GM23338 (cell line): ENCODE results near the gene CLASP2. TPM values are rescaled to one million over a fixed set of nuclear protein-coding genes. Genes with fewer than 3 reads are reported as not detected.

Experiments used
- ATAC-seq: fragments of 200-7000 bp; cut with Tn5 transposase; 3 replicates; pipeline ENCODE4 v1.9.1; 2020
- DNase-seq: peaks from one replicate; pipeline ENCODE4 v3.0.0-alpha.2; 2015; ENCODE audit warnings: low spot score
- H2AFZ ChIP-seq: fragments of 200-600 bp; sonication (generic); 2 replicates; pipeline ENCODE4 v1.8.0; 2016; ENCODE audit warnings: antibody characterized with exemption, mild to moderate bottlenecking, moderate library complexity
- H3F3A ChIP-seq: fragments of 200-600 bp; sonication (generic); replicated peaks from 2 replicates; pipeline ENCODE4 v1.8.0; 2017; ENCODE audit warnings: antibody characterized with exemption, mixed run types, low read depth
- H3K27ac ChIP-seq: fragments of 200-600 bp; sonication (generic); 2 replicates; pipeline ENCODE4 v1.6.1; 2016; ENCODE audit warnings: low read depth
- H3K27me3 ChIP-seq: fragments of 200-600 bp; sonication (generic); 2 replicates; pipeline ENCODE4 v1.8.0; 2016; ENCODE audit warnings: mild to moderate bottlenecking, mixed run types, moderate library complexity; ENCODE audit not compliant: insufficient read depth
- H3K36me3 ChIP-seq: fragments of 200-600 bp; sonication (generic); 2 replicates; pipeline ENCODE4 v1.8.0; 2016; ENCODE audit warnings: mild to moderate bottlenecking; ENCODE audit not compliant: insufficient read depth
- H3K4me1 ChIP-seq: fragments of 200-600 bp; sonication (generic); 2 replicates; pipeline ENCODE4 v1.8.0; 2016; ENCODE audit warnings: mild to moderate bottlenecking, moderate library complexity; ENCODE audit not compliant: insufficient read depth
- H3K4me2 ChIP-seq: fragments of 200-600 bp; sonication (generic); 2 replicates; pipeline ENCODE4 v1.7.1; 2017; ENCODE audit warnings: mixed run types
- H3K4me3 ChIP-seq: fragments of 200-600 bp; sonication (generic); 2 replicates; pipeline ENCODE4 v1.6.1; 2016; ENCODE audit warnings: mixed run types
- H3K79me2 ChIP-seq: fragments of 200-600 bp; sonication (generic); replicated peaks from 2 replicates; pipeline ENCODE4 v1.8.0; 2017; ENCODE audit warnings: mild to moderate bottlenecking; ENCODE audit not compliant: insufficient read depth
- H3K9me2 ChIP-seq: fragments of 200-600 bp; sonication (generic); 2 replicates; pipeline ENCODE4 v1.8.0; 2017; ENCODE audit not compliant: insufficient read depth
- H4K20me1 ChIP-seq: fragments of 200-600 bp; sonication (generic); replicated peaks from 2 replicates; pipeline ENCODE4 v1.8.0; 2017; ENCODE audit warnings: mild to moderate bottlenecking; ENCODE audit not compliant: insufficient read depth
- H3K27ac Mint-ChIP-seq: 2 replicates; pipeline ENCODE4 v1.8.0; 2020; ENCODE audit warnings: inconsistent platforms, mild to moderate bottlenecking, moderate library complexity, mixed read lengths
- H3K27me3 Mint-ChIP-seq: 3 replicates; pipeline ENCODE4 v1.8.0; 2022; ENCODE audit warnings: low read depth, mild to moderate bottlenecking, moderate library complexity, mixed read lengths, inconsistent platforms; ENCODE audit not compliant: insufficient read depth, poor library complexity
- H3K36me3 Mint-ChIP-seq: 3 replicates; pipeline ENCODE4 v1.8.0; 2021; ENCODE audit warnings: low read depth, mild to moderate bottlenecking, inconsistent platforms, moderate library complexity, mixed read lengths
- H3K4me1 Mint-ChIP-seq: 3 replicates; pipeline ENCODE4 v1.8.0; 2020; ENCODE audit warnings: mild to moderate bottlenecking, inconsistent platforms, mixed read lengths
- H3K4me3 Mint-ChIP-seq: 3 replicates; pipeline ENCODE4 v1.8.0; 2021; ENCODE audit warnings: moderate library complexity, mild to moderate bottlenecking, inconsistent platforms, mixed read lengths
- H3K9me3 Mint-ChIP-seq: 3 replicates; pipeline ENCODE4 v1.8.0; 2020; ENCODE audit warnings: moderate library complexity, mild to moderate bottlenecking, inconsistent platforms, mixed read lengths
- CREB1 ChIP-seq: fragments of 250-450 bp; sonication (Bioruptor Pico); IDR thresholded peaks from 2 replicates; pipeline ENCODE4 v1.5.0; 2020; ENCODE audit warnings: low read depth, mild to moderate bottlenecking, moderate library complexity
- EZH2 ChIP-seq: fragments of 200-600 bp; sonication (generic); IDR thresholded peaks from one replicate; pipeline ENCODE4 v1.8.0; 2017; ENCODE audit warnings: antibody characterized with exemption, mild to moderate bottlenecking, low read depth; ENCODE audit not compliant: unreplicated experiment
- JUNB ChIP-seq: IDR thresholded peaks from one replicate; pipeline ENCODE4 v1.6.1; 2016; ENCODE audit warnings: antibody characterized with exemption; ENCODE audit not compliant: unreplicated experiment
- NANOG ChIP-seq: IDR thresholded peaks from 2 replicates; pipeline ENCODE4 v1.6.1; 2016; ENCODE audit warnings: antibody characterized with exemption, borderline replicate concordance
- POLR2AphosphoS5 ChIP-seq: IDR thresholded peaks from 2 replicates; pipeline ENCODE4 v1.6.1; 2016; ENCODE audit warnings: antibody characterized with exemption, low read depth
- REST ChIP-seq: IDR thresholded peaks from one replicate; pipeline ENCODE4 v1.6.1; 2018; ENCODE audit warnings: antibody characterized with exemption; ENCODE audit not compliant: unreplicated experiment
- STAT1 ChIP-seq: IDR thresholded peaks from one replicate; pipeline ENCODE4 v1.6.1; 2016; ENCODE audit warnings: antibody characterized with exemption; ENCODE audit not compliant: unreplicated experiment
- ZNF114 ChIP-seq: fragments of 250-450 bp; sonication (Bioruptor Pico); IDR thresholded peaks from 2 replicates; pipeline ENCODE4 v1.5.0; 2020; ENCODE audit warnings: mild to moderate bottlenecking, moderate library complexity
- ZNF331 ChIP-seq: fragments of 250-450 bp; sonication (Bioruptor Pico); IDR thresholded peaks from 2 replicates; pipeline ENCODE4 v1.5.0; 2020; ENCODE audit warnings: low read depth, mild to moderate bottlenecking, moderate library complexity
- polyA plus RNA-seq: library from polyadenylated mRNA; unstranded; fragments of >200 nt; fragmentation: Nextera tagmentation; extraction: Ambion mirVana; gene quantifications from 2 replicates; pipeline ENCODE4 v1.2.1, GENCODE V29; 2016
- total RNA-seq: library from RNA; depleted of rRNA; stranded (reverse); fragments of >200 nt; shearing (Covaris generic); gene quantifications from 2 replicates; pipeline ENCODE4 v1.2.3, GENCODE V29; 2014
- TF ChIP-seq, protein P1 (sequence below): IDR thresholded peaks from 2 replicates; pipeline ENCODE4 v1.6.1; 2016; ENCODE audit warnings: antibody characterized with exemption
- TF ChIP-seq, protein P2 (sequence below), 2 experiments: fragments of 200-600 bp in 1 of 2; sonication (generic) in 1 of 2; conservative IDR thresholded peaks; 2 replicates each; pipeline versions ENCODE4 v1.5.1 to v1.6.1; 2016 to 2017; ENCODE audit warnings: antibody characterized with exemption in 2 of 2, low read depth in 2 of 2, mild to moderate bottlenecking in 2 of 2, moderate library complexity in 1 of 2
- TF ChIP-seq, protein P3 (sequence below): fragments of 250-450 bp; sonication (Bioruptor Pico); IDR thresholded peaks from 2 replicates; pipeline ENCODE4 v1.5.0; 2020; ENCODE audit warnings: mild to moderate bottlenecking, moderate library complexity

The CLASP2 gene
- total and polyA plus RNA-seq, 2 experiments from 2014 or later = 12.8 to 74.6 TPM

DNA sequence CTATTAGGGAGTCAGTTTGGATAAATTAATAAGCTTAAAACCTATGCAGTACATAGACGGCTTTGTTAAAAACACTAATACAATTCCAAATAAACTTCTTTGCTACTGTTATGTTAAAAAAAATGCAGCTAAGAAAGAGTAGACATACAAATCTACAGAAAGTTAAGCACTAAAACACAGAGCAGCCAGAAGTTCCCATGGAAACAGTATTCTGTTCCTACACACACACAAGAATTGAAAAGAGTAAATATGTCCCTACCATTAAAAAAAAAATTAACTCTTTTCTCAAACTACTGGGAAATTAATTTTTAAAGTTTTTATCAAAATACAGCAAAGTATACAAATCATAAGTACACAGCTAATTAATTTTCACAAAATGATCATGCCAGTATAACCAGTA, 71.6 kb downstream of the CLASP2 start:
- no peaks in the 10 kb centered on the region for H4K20me1 ChIP-seq
- H3K79me2 ChIP-seq = peaks cover 22% of the 10 kb centered on the region; the same call in 1 of the 2 replicates
- H2AFZ ChIP-seq = no peak overlapping the region
- H3K9me2 ChIP-seq = no peaks in the 10 kb centered on the region
- Mint-ChIP-seq H3K27ac (no peak overlapping the region), H3K27me3 (no peaks in the 10 kb centered on the region), H3K9me3 (no peaks in the 10 kb centered on the region; the same call in 2 of the 3 replicates), H3K4me1 (peaks cover 34% of the 10 kb centered on the region), H3K4me3 (no peak overlapping the region), H3K36me3 (no peaks in the 10 kb centered on the region)
- no peaks in the 10 kb centered on the region for H3F3A ChIP-seq
- no peak overlapping the region for H3K27ac ChIP-seq
- ATAC-seq = no peak
- H3K4me3 ChIP-seq = no peak overlapping the region
- H3K36me3 ChIP-seq = no peaks in the 10 kb centered on the region
- no peaks in the 10 kb centered on the region for H3K27me3 ChIP-seq
- H3K4me1 ChIP-seq = peaks cover 30% of the 10 kb centered on the region
- no peak overlapping the region for H3K4me2 ChIP-seq
- no peak for DNase-seq
- TF ChIP-seq, protein P1, sequence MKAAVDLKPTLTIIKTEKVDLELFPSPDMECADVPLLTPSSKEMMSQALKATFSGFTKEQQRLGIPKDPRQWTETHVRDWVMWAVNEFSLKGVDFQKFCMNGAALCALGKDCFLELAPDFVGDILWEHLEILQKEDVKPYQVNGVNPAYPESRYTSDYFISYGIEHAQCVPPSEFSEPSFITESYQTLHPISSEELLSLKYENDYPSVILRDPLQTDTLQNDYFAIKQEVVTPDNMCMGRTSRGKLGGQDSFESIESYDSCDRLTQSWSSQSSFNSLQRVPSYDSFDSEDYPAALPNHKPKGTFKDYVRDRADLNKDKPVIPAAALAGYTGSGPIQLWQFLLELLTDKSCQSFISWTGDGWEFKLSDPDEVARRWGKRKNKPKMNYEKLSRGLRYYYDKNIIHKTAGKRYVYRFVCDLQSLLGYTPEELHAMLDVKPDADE = no peak
- TF ChIP-seq POLR2AphosphoS5 (no peak), NANOG (no peak), STAT1 (no peak), CREB1 (no peak), JUNB (no peak), ZNF114 (no peak), EZH2 (no peak), REST (no peak), ZNF331 (CRISPR knock-in tag) (no peak)
- TF ChIP-seq, protein P2, sequence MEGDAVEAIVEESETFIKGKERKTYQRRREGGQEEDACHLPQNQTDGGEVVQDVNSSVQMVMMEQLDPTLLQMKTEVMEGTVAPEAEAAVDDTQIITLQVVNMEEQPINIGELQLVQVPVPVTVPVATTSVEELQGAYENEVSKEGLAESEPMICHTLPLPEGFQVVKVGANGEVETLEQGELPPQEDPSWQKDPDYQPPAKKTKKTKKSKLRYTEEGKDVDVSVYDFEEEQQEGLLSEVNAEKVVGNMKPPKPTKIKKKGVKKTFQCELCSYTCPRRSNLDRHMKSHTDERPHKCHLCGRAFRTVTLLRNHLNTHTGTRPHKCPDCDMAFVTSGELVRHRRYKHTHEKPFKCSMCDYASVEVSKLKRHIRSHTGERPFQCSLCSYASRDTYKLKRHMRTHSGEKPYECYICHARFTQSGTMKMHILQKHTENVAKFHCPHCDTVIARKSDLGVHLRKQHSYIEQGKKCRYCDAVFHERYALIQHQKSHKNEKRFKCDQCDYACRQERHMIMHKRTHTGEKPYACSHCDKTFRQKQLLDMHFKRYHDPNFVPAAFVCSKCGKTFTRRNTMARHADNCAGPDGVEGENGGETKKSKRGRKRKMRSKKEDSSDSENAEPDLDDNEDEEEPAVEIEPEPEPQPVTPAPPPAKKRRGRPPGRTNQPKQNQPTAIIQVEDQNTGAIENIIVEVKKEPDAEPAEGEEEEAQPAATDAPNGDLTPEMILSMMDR (conservative IDR thresholded peaks at IDR 0.05; ENCODE audit: low read depth in 2 of 2) = no peak
- TF ChIP-seq, protein P3, sequence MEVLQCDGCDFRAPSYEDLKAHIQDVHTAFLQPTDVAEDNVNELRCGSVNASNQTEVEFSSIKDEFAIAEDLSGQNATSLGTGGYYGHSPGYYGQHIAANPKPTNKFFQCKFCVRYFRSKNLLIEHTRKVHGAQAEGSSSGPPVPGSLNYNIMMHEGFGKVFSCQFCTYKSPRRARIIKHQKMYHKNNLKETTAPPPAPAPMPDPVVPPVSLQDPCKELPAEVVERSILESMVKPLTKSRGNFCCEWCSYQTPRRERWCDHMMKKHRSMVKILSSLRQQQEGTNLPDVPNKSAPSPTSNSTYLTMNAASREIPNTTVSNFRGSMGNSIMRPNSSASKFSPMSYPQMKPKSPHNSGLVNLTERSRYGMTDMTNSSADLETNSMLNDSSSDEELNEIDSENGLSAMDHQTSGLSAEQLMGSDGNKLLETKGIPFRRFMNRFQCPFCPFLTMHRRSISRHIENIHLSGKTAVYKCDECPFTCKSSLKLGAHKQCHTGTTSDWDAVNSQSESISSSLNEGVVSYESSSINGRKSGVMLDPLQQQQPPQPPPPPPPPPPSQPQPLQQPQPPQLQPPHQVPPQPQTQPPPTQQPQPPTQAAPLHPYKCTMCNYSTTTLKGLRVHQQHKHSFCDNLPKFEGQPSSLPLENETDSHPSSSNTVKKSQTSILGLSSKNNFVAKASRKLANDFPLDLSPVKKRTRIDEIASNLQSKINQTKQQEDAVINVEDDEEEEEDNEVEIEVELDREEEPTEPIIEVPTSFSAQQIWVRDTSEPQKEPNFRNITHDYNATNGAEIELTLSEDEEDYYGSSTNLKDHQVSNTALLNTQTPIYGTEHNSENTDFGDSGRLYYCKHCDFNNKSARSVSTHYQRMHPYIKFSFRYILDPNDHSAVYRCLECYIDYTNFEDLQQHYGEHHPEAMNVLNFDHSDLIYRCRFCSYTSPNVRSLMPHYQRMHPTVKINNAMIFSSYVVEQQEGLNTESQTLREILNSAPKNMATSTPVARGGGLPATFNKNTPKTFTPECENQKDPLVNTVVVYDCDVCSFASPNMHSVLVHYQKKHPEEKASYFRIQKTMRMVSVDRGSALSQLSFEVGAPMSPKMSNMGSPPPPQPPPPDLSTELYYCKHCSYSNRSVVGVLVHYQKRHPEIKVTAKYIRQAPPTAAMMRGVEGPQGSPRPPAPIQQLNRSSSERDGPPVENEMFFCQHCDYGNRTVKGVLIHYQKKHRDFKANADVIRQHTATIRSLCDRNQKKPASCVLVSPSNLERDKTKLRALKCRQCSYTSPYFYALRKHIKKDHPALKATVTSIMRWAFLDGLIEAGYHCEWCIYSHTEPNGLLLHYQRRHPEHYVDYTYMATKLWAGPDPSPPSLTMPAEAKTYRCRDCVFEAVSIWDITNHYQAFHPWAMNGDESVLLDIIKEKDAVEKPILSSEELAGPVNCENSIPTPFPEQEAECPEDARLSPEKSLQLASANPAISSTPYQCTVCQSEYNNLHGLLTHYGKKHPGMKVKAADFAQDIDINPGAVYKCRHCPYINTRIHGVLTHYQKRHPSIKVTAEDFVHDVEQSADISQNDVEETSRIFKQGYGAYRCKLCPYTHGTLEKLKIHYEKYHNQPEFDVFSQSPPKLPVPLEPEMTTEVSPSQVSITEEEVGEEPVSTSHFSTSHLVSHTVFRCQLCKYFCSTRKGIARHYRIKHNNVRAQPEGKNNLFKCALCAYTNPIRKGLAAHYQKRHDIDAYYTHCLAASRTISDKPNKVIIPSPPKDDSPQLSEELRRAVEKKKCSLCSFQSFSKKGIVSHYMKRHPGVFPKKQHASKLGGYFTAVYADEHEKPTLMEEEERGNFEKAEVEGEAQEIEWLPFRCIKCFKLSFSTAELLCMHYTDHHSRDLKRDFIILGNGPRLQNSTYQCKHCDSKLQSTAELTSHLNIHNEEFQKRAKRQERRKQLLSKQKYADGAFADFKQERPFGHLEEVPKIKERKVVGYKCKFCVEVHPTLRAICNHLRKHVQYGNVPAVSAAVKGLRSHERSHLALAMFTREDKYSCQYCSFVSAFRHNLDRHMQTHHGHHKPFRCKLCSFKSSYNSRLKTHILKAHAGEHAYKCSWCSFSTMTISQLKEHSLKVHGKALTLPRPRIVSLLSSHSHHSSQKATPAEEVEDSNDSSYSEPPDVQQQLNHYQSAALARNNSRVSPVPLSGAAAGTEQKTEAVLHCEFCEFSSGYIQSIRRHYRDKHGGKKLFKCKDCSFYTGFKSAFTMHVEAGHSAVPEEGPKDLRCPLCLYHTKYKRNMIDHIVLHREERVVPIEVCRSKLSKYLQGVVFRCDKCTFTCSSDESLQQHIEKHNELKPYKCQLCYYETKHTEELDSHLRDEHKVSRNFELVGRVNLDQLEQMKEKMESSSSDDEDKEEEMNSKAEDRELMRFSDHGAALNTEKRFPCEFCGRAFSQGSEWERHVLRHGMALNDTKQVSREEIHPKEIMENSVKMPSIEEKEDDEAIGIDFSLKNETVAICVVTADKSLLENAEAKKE = no peak
